ENCODE measurements around the gene MRPL48. TPM values are rescaled to one million over a fixed set of nuclear protein-coding genes. Genes with fewer than 3 reads are reported as not detected.
A peak's percentile ranks its signal among the peaks of the same experiment; 100 is the strongest.

The MRPL48 gene
- total RNA-seq, 1 donor: 14.5 TPM

DNA sequence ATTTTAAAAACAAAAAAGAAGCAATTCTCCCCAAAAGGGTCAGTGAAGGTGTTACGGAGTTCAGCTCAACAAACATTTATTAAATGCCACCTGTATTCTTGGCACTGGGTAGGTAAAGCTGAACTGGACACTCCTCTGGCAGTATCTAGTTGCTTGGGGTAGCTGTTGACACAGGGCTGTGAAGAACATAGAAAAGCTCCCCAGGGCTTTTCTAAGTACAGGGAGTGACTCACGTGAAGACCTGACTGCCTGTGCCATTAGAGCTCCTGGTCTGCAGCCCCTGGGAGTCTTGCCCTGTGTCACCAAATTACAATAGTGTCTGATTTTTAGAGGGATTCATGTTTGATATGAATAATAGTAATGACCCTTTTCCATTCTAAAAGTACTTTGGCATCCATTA is 45.4 kb downstream of the MRPL48 start:
- Histone ChIP-seq H2AFZ (ENCODE audit: low read length) (no peak overlapping the region), H4K20me1 (ENCODE audit: insufficient read depth, low read length) (no peaks in the 10 kb centered on the region), H3K79me2 (ENCODE audit: insufficient read depth, low read length) (no peaks in the 10 kb centered on the region), H3K27me3 (ENCODE audit: insufficient read depth, low read length) (no peaks in the 10 kb centered on the region), H3K4me2 (ENCODE audit: insufficient read depth, low read length) (no peak overlapping the region), H3K9me3 (ENCODE audit: low read depth, low read length) (no peaks in the 10 kb centered on the region), H3K27ac (ENCODE audit: low read depth, low read length) (no peak overlapping the region), H3K4me1 (ENCODE audit: insufficient read depth, low read length) (peaks cover under 1% of the 10 kb centered on the region), H3K36me3 (ENCODE audit: insufficient read depth, low read length) (no peaks in the 10 kb centered on the region), H3K4me3 (ENCODE audit: insufficient read depth, low read length) (no peak overlapping the region)
- TF ChIP-seq, protein P1, sequence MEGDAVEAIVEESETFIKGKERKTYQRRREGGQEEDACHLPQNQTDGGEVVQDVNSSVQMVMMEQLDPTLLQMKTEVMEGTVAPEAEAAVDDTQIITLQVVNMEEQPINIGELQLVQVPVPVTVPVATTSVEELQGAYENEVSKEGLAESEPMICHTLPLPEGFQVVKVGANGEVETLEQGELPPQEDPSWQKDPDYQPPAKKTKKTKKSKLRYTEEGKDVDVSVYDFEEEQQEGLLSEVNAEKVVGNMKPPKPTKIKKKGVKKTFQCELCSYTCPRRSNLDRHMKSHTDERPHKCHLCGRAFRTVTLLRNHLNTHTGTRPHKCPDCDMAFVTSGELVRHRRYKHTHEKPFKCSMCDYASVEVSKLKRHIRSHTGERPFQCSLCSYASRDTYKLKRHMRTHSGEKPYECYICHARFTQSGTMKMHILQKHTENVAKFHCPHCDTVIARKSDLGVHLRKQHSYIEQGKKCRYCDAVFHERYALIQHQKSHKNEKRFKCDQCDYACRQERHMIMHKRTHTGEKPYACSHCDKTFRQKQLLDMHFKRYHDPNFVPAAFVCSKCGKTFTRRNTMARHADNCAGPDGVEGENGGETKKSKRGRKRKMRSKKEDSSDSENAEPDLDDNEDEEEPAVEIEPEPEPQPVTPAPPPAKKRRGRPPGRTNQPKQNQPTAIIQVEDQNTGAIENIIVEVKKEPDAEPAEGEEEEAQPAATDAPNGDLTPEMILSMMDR (IDR thresholded peaks at IDR 0.05; ENCODE audit: extremely low read depth, low read depth, low read length): no peak
- no peak for DNase-seq (ENCODE audit: insufficient read length, low spot score, missing footprints)

DNA sequence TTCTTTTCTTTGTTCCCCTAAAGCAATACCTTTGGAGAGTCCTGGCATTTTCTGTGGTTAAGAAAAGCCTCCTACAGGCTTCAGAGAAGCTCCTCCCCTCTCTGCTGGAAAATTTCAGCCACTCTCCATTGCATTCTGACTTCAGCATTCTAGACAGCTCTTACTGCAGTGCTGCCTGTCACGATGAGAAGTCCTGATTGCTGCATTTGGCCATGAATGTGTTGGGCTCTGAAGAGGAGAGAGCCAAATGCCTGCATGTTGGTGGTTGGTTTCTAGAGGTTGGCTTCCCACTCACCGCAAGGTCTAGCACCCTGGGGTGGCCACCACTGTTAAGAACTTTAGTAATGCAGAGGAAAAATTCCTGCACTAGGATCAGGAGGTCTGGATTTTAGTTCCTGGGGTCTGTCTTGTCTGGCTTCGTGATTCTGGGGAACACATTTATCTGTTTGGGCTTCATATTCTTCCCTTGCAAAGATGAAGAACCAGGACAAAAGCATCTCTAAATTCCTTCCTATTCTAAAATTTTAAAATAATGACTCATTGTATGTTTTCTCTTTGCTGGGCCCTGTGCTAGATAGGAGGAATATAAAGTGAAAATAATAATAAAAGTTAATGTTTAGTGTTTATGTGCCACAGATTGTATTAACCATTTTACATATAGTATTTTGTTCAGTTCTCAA is 50.9 kb downstream of the MRPL48 start:
- TF ChIP-seq, protein P1 (IDR thresholded peaks at IDR 0.05; ENCODE audit: extremely low read depth, low read depth, low read length): no peak
- no peaks in the 10 kb centered on the region for H4K20me1 ChIP-seq (ENCODE audit: insufficient read depth, low read length)
- peak overlapping the region; percentile 16 for H3K4me2 ChIP-seq (ENCODE audit: insufficient read depth, low read length)
- H3K9me3 ChIP-seq (ENCODE audit: low read depth, low read length): no peaks in the 10 kb centered on the region
- H3K27me3 ChIP-seq (ENCODE audit: insufficient read depth, low read length): no peaks in the 10 kb centered on the region
- H3K79me2 ChIP-seq (ENCODE audit: insufficient read depth, low read length): no peaks in the 10 kb centered on the region
- H3K4me3 ChIP-seq (ENCODE audit: insufficient read depth, low read length): no peak overlapping the region
- H3K27ac ChIP-seq (ENCODE audit: low read depth, low read length): no peak overlapping the region
- peaks cover 10% of the 10 kb centered on the region for H3K4me1 ChIP-seq (ENCODE audit: insufficient read depth, low read length)
- DNase-seq (ENCODE audit: insufficient read length, low spot score, missing footprints): no peak
- peak overlapping the region; percentile 18 for H2AFZ ChIP-seq (ENCODE audit: low read length)
- H3K36me3 ChIP-seq (ENCODE audit: insufficient read depth, low read length): no peaks in the 10 kb centered on the region

DNA sequence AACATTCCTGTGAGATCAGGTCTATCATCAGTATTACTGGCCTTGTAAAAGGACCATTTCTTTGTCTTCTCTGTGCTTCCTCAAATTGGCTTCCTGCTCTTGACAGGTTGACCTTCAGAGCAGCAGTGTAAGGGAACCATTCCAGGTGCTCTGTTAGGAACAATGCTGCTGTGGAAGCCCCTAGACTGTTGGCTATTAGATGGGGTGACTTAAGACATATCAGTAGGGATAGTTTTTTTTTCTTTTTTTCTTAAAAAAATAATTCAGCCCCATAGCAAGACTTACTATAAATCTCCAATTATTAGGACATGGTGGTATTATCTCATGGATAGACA is 51.4 kb downstream of the MRPL48 start:
- Histone ChIP-seq H3K27me3 (ENCODE audit: insufficient read depth, low read length) (no peaks in the 10 kb centered on the region), H2AFZ (ENCODE audit: low read length) (no peak overlapping the region), H3K9me3 (ENCODE audit: low read depth, low read length) (no peaks in the 10 kb centered on the region), H4K20me1 (ENCODE audit: insufficient read depth, low read length) (no peaks in the 10 kb centered on the region), H3K36me3 (ENCODE audit: insufficient read depth, low read length) (no peaks in the 10 kb centered on the region), H3K4me3 (ENCODE audit: insufficient read depth, low read length) (no peak overlapping the region), H3K79me2 (ENCODE audit: insufficient read depth, low read length) (no peaks in the 10 kb centered on the region), H3K27ac (ENCODE audit: low read depth, low read length) (no peak overlapping the region), H3K4me1 (ENCODE audit: insufficient read depth, low read length) (peaks cover 10% of the 10 kb centered on the region), H3K4me2 (ENCODE audit: insufficient read depth, low read length) (no peak overlapping the region)
- TF ChIP-seq, protein P1 (IDR thresholded peaks at IDR 0.05; ENCODE audit: extremely low read depth, low read depth, low read length): no peak
- DNase-seq (ENCODE audit: insufficient read length, low spot score, missing footprints): no peak

DNA sequence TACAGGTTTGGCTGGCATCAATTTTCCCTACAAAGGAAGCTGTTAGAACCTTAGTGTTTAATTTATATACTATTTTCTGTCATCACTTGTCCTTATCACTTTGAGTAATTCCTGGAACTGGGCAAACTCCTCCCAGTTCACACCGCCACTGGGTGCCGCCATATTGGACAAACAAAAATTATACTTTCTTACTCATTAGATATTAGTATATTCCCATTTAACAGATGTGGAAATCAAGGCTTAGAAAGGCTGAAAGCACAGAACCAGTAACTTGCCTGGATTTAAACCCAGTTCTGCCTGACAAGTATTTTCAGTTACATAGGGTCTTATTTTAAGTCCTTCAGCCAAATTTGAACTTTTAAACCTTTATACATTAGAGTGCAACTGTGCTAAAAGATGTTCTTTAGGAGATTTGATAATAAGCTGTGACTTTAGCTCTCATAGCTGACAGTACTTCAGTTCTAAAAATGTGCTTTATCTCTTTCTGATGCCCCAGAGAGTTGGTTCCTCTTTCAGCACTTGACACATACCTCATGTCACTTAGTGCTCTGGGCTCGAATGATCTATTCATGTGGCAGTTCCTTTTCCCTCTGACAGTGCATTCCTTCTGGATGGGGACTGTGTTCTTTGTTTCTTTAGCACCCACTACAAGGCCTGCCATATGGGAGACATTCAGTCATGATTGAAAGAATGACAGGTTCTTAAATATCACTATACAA is 63.5 kb downstream of the MRPL48 start:
- no peaks in the 10 kb centered on the region for H3K36me3 ChIP-seq (ENCODE audit: insufficient read depth, low read length)
- no peaks in the 10 kb centered on the region for H3K79me2 ChIP-seq (ENCODE audit: insufficient read depth, low read length)
- peak; percentile 36 for DNase-seq (ENCODE audit: insufficient read length, low spot score, missing footprints)
- no peak overlapping the region for H3K27ac ChIP-seq (ENCODE audit: low read depth, low read length)
- H2AFZ ChIP-seq (ENCODE audit: low read length): no peak overlapping the region
- H4K20me1 ChIP-seq (ENCODE audit: insufficient read depth, low read length): no peaks in the 10 kb centered on the region
- H3K4me2 ChIP-seq (ENCODE audit: insufficient read depth, low read length): no peak overlapping the region
- no peaks in the 10 kb centered on the region for H3K9me3 ChIP-seq (ENCODE audit: low read depth, low read length)
- H3K27me3 ChIP-seq (ENCODE audit: insufficient read depth, low read length): no peaks in the 10 kb centered on the region
- TF ChIP-seq, protein P1 (IDR thresholded peaks at IDR 0.05; ENCODE audit: extremely low read depth, low read depth, low read length): no peak
- H3K4me1 ChIP-seq (ENCODE audit: insufficient read depth, low read length): peaks cover 3% of the 10 kb centered on the region
- H3K4me3 ChIP-seq (ENCODE audit: insufficient read depth, low read length): no peak overlapping the region

Data from osteoblast (primary cell).